Ovary (tissue), 9 donors: Measurements from ENCODE around the gene BTBD19. TPM values are rescaled to one million over a fixed set of nuclear protein-coding genes. Genes with fewer than 3 reads are reported as not detected.

Experiments
- DNase-seq, 5 donors: peaks; one replicate each; pipeline ENCODE4 v3.0.0-alpha.2; 2019 to 2020
- H3K27ac ChIP-seq, 2 donors: fragments of 200-600 bp; one replicate each; pipeline versions ENCODE4 v1.5.1 to v1.8.0; 2019 to 2022
- H3K27me3 ChIP-seq: fragments of 200-600 bp; one replicate; pipeline ENCODE4 v1.8.0; 2022
- H3K36me3 ChIP-seq: fragments of 200-600 bp; sonication (generic); one replicate; pipeline ENCODE4 v1.5.1; 2019
- H3K4me1 ChIP-seq: one replicate; pipeline ENCODE4 v1.8.1; 2013; ENCODE audit warnings: mild to moderate bottlenecking, moderate library complexity; ENCODE audit not compliant: insufficient read depth
- H3K4me3 ChIP-seq: fragments of 200-600 bp; sonication (generic); one replicate; pipeline ENCODE4 v1.5.1; 2017
- H3K9me3 ChIP-seq, 2 donors: fragments of 200-600 bp in 1 of 2; sonication (generic) in 1 of 2; one replicate each; pipeline versions ENCODE4 v1.5.1 to v1.8.1; 2013 to 2019; ENCODE audit warnings: mild to moderate bottlenecking in 1 of 2, moderate library complexity in 1 of 2
- CTCF ChIP-seq, 3 donors: fragments of 450-650 bp in 2 of 3; fragments of 200-600 bp in 1 of 3; IDR thresholded peaks; one replicate each; pipeline versions ENCODE4 v1.5.1 to v1.8.0; 2016 to 2022; ENCODE audit warnings: antibody characterized with exemption in 3 of 3, mild to moderate bottlenecking in 1 of 3
- EP300 ChIP-seq: sonication (generic); formaldehyde crosslinking; IDR thresholded peaks from one replicate; pipeline ENCODE4 v1.6.1; 2017; ENCODE audit warnings: antibody characterized with exemption
- POLR2A ChIP-seq: fragments of 450-650 bp; IDR thresholded peaks from one replicate; pipeline ENCODE4 v1.6.1; 2017; ENCODE audit warnings: antibody characterized with exemption, mild to moderate bottlenecking, moderate library complexity
- WGBS, 3 donors: extraction: QIAGEN DNeasy Blood & Tissue Kit in 1 of 3; methylation state at CpG; one replicate each; pipeline versions ENCODE4 v1.1.5 to v1.1.7; 2013 to 2017; 5-methylcytosine and 5-hydroxymethylcytosine counted together
- intact Hi-C, 4 donors: fragments of 100-400 bp; cut with DNase I; formaldehyde crosslinking; loops; one replicate each; pipeline versions ENCODE4 v1.11.0 to v1.15.1; 2022 to 2023
- polyA plus RNA-seq, 2 donors: library from polyadenylated mRNA; stranded (reverse); fragments of 200-250 nt in 1 of 2; fragments of 350-450 nt in 1 of 2; fragmentation: Illumina TruSeq in 1 of 2; extraction: RNeasy Lipid Tissue Mini Kit (QIAGEN cat#74804) in 1 of 2; gene quantifications; one replicate each; pipeline ENCODE4 v1.2.3, GENCODE V29; 2013 to 2014
- total RNA-seq, 7 donors: library from RNA; depleted of rRNA in 2 of 7; stranded (reverse); fragments of >200 nt in 2 of 7; fragmentation: NEBNext Ultra II Directional in 3 of 7; extraction: Animal tissue kit (Norgen Biotek cat#: 25700) in 3 of 7; gene quantifications; one replicate each; pipeline versions ENCODE4 v1.1.0 to v1.2.4, GENCODE V29; 2016 to 2023
- donor health status: DM: no; HTN: no; CAD: no; lungs with moderate emphysema.
- donor health status: DM: no; HTN: no; CAD: no.
- donor health status: Bipolar disorder and iron deficiency.
- donor health status: DM: yes; HTN: yes; CAD: no.
- donor health status: DM: no; HTN: no; CAD: no.
- donor health status: DM: yes; HTN: yes; CAD: no.

The BTBD19 gene
- total and polyA plus RNA-seq, 9 donors, result 7.1 to 24.3 (median 15.0) TPM

- intact Hi-C loops, result loop anchor here in 3 of 4 donors (5.0 to 10.0 kb wide), 5 partner anchors 36 to 516 kb away; partner anchors contain the start of genes HECTD3 (in 1 of the 3), KIF2C (in 1 of the 3), RNU5D-1 (in 1 of the 3) and UROD (in 1 of the 3)
- peak overlapping the region; percentile 38 for H3K4me3 ChIP-seq
- H3K27ac ChIP-seq, result peak overlapping the region; percentile 66 to 80
- H3K27me3 ChIP-seq, result no peaks in the 10 kb centered on the region
- peaks cover 5% of the 10 kb centered on the region for H3K4me1 ChIP-seq
- peak; percentile 79 to 85 (median 84) for DNase-seq
- no peaks in the 10 kb centered on the region for H3K9me3 ChIP-seq
- 2 to 4% (median 4%) methylated on average over 49 of the region's 49 CpGs for WGBS, 3 donors
- no peaks in the 10 kb centered on the region for H3K36me3 ChIP-seq
- TF ChIP-seq CTCF (IDR thresholded peaks at IDR 0.05), result peak; percentile 97 to 99 (median 99)
- TF ChIP-seq EP300, result no peak
- TF ChIP-seq POLR2A, result no peak
Observed at GRCh38 chr1:44786138-44786840, 22.0 kb upstream of the BTBD19 start.

- no peak for TF ChIP-seq POLR2A
- no peak for TF ChIP-seq CTCF (IDR thresholded peaks at IDR 0.05)
- no peak for TF ChIP-seq EP300
Observed at GRCh38 chr1:44786841-44787426, 21.4 kb upstream of the BTBD19 start.

GRCh38 chr1:44787506-44787905 is 20.8 kb upstream of the BTBD19 start:
- intact Hi-C loops, result loop anchor here in 3 of 4 donors (5.0 to 10.0 kb wide), 5 partner anchors 35 to 515 kb away; partner anchors contain the start of genes HECTD3 (in 1 of the 3), KIF2C (in 1 of the 3), RNU5D-1 (in 1 of the 3) and UROD (in 1 of the 3)
- WGBS, 3 donors, result 88 to 95% (median 92%) methylated on average over 10 of the region's 10 CpGs
- DNase-seq, result no peak

More at GRCh38 chr1:44786841-44787426, 21.4 kb upstream of the BTBD19 start:
- 81 to 87% (median 86%) methylated on average over 9 of the region's 9 CpGs for WGBS, 3 donors
- peak overlapping the region; percentile 66 to 80 for H3K27ac ChIP-seq
- intact Hi-C loops, result loop anchor here in 3 of 4 donors (5.0 to 10.0 kb wide), 5 partner anchors 35 to 515 kb away; partner anchors contain the start of genes HECTD3 (in 1 of the 3), KIF2C (in 1 of the 3), RNU5D-1 (in 1 of the 3) and UROD (in 1 of the 3)
- H3K4me1 ChIP-seq, result peaks cover 5% of the 10 kb centered on the region
- no peak overlapping the region for H3K4me3 ChIP-seq
- no peaks in the 10 kb centered on the region for H3K27me3 ChIP-seq
- no peak for DNase-seq
- H3K9me3 ChIP-seq, result no peaks in the 10 kb centered on the region
- H3K36me3 ChIP-seq, result no peaks in the 10 kb centered on the region

More at GRCh38 chr1:44787506-44787905, 20.8 kb upstream of the BTBD19 start:
- no peaks in the 10 kb centered on the region for H3K27me3 ChIP-seq
- no peak overlapping the region for H3K4me3 ChIP-seq
- no peaks in the 10 kb centered on the region for H3K36me3 ChIP-seq
- no peak overlapping the region for H3K27ac ChIP-seq
- H3K9me3 ChIP-seq, result no peaks in the 10 kb centered on the region
- no peak for TF ChIP-seq EP300
- TF ChIP-seq CTCF (IDR thresholded peaks at IDR 0.05), result no peak
- no peak for TF ChIP-seq POLR2A
- peaks cover 5% of the 10 kb centered on the region for H3K4me1 ChIP-seq
